ENCODE measurements around the gene RAB11B.
"Not testable (repeated sequence)": the region's sequence is repeated elsewhere in the genome, so short reads cannot be mapped to it uniquely, and the experiment has no call there.

RAB11B gene

GRCh38 chr19:8370176-8371010 lies 19.8 kb upstream of the RAB11B start:
- in situ Hi-C loops (cut with HindIII; ENCODE audit: low sequenced_read_pairs): no loop called here

DNA sequence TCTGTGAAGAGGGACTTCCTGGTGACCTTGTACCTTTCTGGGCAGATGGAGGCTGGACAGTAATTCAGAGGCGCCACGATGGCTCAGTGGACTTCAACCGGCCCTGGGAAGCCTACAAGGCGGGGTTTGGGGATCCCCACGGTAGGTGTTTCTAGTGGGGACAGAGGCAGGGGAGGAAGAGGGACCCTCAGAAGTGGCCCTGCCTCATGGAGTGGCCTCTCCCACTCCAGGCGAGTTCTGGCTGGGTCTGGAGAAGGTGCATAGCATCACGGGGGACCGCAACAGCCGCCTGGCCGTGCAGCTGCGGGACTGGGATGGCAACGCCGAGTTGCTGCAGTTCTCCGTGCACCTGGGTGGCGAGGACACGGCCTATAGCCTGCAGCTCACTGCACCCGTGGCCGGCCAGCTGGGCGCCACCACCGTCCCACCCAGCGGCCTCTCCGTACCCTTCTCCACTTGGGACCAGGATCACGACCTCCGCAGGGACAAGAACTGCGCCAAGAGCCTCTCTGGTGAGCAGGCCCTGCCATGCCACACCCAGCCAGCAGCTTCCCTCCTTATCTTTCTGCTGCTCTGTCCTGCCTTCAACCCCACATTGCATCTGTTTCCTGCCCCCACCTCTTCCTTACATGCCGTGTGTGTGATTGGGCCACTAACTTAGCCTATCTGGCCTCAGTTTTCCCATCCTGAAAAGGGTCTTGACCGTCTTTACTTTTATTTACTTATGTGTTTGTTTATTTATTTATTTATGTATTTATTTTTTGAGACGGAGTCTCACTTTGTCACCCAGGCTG lies 19.0 kb upstream of the RAB11B start:
- in situ Hi-C loops (cut with HindIII; ENCODE audit: low sequenced_read_pairs): no loop called here

DNA sequence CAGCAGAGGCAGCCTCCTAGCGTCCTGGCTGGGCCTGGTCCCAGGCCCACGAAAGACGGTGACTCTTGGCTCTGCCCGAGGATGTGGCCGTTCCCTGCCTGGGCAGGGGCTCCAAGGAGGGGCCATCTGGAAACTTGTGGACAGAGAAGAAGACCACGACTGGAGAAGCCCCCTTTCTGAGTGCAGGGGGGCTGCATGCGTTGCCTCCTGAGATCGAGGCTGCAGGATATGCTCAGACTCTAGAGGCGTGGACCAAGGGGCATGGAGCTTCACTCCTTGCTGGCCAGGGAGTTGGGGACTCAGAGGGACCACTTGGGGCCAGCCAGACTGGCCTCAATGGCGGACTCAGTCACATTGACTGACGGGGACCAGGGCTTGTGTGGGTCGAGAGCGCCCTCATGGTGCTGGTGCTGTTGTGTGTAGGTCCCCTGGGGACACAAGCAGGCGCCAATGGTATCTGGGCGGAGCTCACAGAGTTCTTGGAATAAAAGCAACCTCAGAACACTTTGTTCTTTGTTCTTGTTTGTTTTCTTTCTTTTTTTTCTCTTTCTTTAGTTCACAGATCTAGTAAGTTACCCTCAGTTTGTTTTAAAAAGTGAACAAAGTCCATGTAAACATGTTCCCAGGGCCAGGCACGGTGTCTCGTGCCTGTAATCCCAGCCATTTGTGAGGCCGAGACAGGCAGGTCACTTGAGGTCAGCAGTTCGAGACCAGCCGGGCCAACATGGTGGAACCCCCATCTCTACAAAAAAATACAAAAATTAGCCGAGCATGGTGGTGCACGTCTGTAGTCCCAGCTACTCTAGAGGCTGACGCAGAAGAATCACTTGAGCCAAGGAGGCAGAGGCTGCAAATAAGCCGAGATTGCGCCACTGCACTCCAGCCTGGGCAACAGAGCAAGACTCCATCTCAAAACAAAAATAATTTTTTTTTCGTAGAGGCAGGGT lies 16.0 kb upstream of the RAB11B start:
- in situ Hi-C loops (cut with HindIII; ENCODE audit: low sequenced_read_pairs): no loop called here

DNA sequence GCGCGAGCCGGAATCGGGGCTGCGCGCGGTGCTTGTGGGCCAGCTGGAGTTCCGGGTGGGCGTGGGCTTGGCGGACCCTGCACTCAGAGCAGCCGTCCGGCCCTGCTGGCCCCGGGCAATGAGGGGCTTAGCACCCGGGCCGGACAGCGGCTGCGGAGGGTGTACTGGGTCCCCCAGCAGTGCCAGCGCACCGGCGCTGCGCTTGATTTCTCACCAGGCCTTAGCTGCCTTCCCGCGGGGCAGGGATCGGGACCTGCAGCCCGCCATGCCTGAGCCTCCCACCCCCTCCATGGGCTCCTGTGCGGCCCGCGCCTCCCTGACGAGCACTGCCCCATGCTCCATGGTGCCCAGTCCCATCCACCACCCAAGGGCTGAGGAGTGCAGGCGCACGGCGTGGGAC lies 14.4 kb upstream of the RAB11B start:
- in situ Hi-C loops (cut with HindIII; ENCODE audit: low sequenced_read_pairs): not testable (repeated sequence)

DNA sequence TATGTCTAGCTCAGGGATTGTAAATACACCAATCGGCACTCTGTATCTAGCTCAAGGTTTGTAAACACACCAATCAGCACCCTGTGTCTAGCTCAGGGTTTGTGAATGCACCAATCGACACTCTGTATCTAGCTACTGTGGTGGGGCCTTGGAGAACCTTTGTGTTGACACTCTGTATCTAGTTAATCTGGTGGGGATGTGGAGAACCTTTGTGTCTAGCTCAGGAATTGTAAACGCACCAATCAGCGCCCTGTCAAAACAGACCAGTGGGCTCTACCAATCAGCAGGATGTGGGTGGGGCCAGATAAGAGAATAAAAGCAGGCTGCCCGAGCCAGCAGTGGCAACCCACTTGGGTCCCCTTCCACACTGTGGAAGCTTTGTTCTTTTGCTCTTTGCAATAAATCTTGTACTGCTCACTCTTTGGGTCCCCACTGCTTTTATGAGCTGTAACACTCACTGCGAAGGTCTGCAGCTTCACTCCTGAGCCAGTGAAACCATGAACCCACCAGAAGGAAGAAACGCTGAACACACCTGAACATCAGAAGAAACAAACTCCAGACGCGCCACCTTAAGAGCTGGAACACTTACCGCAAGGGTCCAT lies 13.7 kb upstream of the RAB11B start:
- in situ Hi-C loops (cut with HindIII; ENCODE audit: low sequenced_read_pairs): not testable (repeated sequence)

GRCh38 chr19:8377598-8377997 lies 12.6 kb upstream of the RAB11B start:
- in situ Hi-C loops (cut with HindIII; ENCODE audit: low sequenced_read_pairs): no loop called here

DNA sequence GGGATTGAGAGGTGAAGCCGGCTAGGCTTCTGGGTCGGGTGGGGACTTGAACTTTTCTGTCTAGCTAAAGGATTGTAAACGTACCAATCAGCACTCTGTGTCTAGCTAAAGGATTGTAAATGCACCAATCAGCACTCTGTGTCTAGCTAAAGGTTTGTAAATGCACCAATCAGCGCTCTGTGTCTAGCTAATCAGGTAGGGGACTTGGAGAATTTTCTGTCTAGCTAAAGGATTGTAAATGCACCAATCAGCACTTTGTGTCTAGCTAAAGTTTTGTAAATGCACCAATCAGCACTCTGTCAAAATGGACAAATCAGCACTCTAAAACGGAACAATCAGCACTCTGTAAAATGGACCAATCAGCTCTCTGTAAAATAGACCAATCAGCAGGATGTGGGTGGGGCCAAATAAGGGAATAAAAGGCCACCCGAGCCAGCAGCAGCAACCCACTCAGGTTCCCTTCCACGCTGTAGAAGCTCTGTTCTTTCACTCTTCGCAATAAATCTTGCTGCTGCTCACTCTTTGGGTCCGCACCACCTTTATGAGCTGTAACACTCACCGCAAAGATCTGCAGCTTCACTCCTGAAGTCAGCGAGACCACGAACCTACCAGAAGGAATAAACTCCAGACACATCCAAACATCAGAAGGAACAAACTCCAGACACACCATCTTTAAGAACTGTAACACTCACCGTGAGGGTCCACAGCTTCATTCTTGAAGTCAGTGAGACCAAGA lies 10.8 kb upstream of the RAB11B start:
- in situ Hi-C loops (cut with HindIII; ENCODE audit: low sequenced_read_pairs): not testable (repeated sequence)

DNA sequence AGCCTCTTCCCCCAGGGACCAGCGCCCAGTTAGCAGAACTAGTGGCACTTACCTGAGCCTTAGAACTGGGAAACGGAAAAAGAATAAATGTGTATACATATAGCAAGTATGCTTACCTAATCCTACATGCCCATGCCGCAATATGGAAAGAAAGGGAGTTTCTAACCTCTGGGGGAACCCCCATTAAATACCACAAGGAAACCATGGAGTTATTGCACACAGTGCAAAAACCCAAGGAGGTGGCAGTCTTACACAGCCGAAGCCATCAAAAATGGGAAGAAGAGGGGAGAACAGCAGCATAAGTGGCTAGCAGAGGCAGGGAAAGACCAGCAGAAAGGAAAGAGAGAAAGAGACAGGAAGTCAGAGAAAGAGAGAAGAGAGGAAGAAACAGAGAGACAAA lies 5.6 kb upstream of the RAB11B start:
- in situ Hi-C loops (cut with HindIII; ENCODE audit: low sequenced_read_pairs): not testable (repeated sequence)

GRCh38 chr19:8385103-8385502 lies 5.1 kb upstream of the RAB11B start:
- in situ Hi-C loops (cut with HindIII; ENCODE audit: low sequenced_read_pairs): not testable (repeated sequence)

GRCh38 chr19:8385566-8385965 lies 4.6 kb upstream of the RAB11B start:
- in situ Hi-C loops (cut with HindIII; ENCODE audit: low sequenced_read_pairs): not testable (repeated sequence)

- in situ Hi-C loops (cut with HindIII; ENCODE audit: low sequenced_read_pairs): not testable (repeated sequence)
These were observed 3.7 kb upstream of the RAB11B start for GRCh38 chr19:8386419-8386818.

GRCh38 chr19:8386990-8387389 lies 3.2 kb upstream of the RAB11B start:
- in situ Hi-C loops (cut with HindIII; ENCODE audit: low sequenced_read_pairs): no loop called here

GRCh38 chr19:8387688-8388611 lies 2.2 kb upstream of the RAB11B start:
- in situ Hi-C loops (cut with HindIII; ENCODE audit: low sequenced_read_pairs): no loop called here

DNA sequence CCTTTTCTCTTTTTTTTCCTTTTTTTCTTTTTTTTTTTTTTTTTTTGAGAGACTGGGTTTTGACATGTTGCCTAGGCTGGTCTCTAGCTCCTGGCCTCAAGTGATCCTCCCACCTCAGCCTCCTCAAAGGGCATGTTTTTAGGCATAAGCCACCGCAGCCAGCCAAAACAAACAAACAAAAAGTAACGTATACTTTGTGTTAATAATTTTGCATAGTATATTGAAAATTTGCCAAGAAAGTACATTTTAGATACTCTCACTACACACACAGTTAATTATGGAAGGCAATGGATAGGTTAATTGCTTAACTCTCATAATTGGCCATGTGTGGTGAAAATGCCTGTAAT lies 1.6 kb upstream of the RAB11B start:
- in situ Hi-C loops (cut with HindIII; ENCODE audit: low sequenced_read_pairs): no loop called here

DNA sequence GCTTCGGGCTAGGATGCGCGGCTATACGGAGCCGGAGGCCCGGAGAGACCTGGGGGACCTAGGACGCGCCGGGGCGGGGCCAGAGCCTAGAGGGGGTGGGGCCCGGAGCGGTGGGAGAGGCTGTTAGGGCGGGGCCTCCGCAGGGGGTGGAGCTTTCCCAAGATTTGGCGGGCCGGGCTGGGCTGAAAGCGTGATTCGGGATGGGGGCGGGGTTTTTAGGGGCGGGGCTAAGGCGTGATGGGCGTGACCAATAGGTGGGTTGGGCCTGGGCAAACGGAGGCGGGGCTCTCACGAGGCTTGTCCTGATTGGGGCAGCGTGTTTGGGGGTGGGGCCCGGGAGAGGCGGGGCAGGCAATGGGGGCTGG lies 439 bp downstream of the RAB11B start:
- in situ Hi-C loops (cut with HindIII; ENCODE audit: low sequenced_read_pairs): no loop called here

- in situ Hi-C loops (cut with HindIII; ENCODE audit: low sequenced_read_pairs): no loop called here
These were observed 1.2 kb downstream of the RAB11B start for GRCh38 chr19:8391198-8392016.

DNA sequence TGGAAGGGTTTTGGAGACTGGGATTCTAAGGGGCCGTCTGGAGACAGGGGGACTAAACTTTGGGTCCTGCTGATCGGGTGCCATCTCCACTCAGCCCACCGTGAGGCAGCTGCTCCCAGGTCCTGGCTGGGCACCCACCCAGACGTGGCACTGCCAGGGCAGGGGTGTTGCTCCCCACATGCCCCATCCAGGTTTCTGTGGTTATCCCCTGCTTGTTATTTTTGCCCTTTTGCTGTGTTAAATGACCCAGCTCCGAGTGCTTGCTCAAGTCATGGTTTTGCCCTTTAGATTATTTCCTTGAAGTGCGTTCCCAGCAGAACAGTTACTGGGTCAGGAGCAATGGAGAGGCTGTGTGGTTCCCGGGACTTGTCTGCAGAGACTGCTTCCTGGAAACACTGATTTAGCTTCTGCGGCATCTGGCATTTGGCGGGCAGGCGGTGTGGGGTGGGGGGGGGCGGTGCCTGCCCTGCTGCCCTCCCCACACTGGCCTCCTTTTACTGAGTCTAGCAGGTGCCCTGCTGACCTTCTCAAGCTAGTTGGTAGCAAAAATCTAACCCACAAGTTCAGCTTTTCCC lies 1.9 kb downstream of the RAB11B start:
- in situ Hi-C loops (cut with HindIII; ENCODE audit: low sequenced_read_pairs): no loop called here
